ENCODE data around the gene WDR89.
"Not testable (repeated sequence)": the region's sequence is repeated elsewhere in the genome, so short reads cannot be mapped to it uniquely, and the experiment has no call there.

The WDR89 gene

GRCh38 chr14:63642656-63643382, 1.1 kb upstream of the WDR89 start:
- DNase-seq (ENCODE audit: low spot score), result no peak
- TF ChIP-seq, protein P1, sequence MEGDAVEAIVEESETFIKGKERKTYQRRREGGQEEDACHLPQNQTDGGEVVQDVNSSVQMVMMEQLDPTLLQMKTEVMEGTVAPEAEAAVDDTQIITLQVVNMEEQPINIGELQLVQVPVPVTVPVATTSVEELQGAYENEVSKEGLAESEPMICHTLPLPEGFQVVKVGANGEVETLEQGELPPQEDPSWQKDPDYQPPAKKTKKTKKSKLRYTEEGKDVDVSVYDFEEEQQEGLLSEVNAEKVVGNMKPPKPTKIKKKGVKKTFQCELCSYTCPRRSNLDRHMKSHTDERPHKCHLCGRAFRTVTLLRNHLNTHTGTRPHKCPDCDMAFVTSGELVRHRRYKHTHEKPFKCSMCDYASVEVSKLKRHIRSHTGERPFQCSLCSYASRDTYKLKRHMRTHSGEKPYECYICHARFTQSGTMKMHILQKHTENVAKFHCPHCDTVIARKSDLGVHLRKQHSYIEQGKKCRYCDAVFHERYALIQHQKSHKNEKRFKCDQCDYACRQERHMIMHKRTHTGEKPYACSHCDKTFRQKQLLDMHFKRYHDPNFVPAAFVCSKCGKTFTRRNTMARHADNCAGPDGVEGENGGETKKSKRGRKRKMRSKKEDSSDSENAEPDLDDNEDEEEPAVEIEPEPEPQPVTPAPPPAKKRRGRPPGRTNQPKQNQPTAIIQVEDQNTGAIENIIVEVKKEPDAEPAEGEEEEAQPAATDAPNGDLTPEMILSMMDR (IDR thresholded peaks at IDR 0.05; ENCODE audit: extremely low read depth, insufficient read depth, missing control alignments), result no peak
- in situ Hi-C loops (cut with MboI; ENCODE audit: low pct_unique_long_range_greater_than_20kb, low sequenced_read_pairs, unreplicated experiment), result loop anchor here (25.0 kb wide), 1 partner anchor 256 kb away; no protein-coding TSS in a partner anchor

DNA sequence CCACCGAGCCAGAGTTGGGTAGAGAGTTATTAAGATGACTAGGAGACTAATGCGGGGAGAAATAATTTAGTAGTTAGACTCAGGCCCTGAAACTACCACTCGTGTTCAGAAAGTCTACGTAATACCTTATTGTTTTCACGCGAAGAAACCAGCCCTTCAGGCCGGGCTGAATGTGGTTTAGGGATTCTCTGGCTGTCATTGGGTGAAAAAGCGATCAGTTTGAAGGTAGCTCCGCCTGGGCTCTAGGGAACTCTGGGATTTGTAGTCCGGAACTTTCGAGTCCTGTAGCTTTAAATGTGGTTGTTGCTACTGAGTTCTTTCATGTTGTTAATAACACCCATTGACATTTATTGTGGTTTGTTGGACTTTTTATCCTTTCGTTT, 549 bp upstream of the WDR89 start:
- TF ChIP-seq, protein P1 (IDR thresholded peaks at IDR 0.05; ENCODE audit: extremely low read depth, insufficient read depth, missing control alignments), result no peak
- peak; percentile 77 for DNase-seq (ENCODE audit: low spot score)
- in situ Hi-C loops (cut with MboI; ENCODE audit: low pct_unique_long_range_greater_than_20kb, low sequenced_read_pairs, unreplicated experiment), result loop anchor here (25.0 kb wide), 1 partner anchor 255 kb away; no protein-coding TSS in a partner anchor

DNA sequence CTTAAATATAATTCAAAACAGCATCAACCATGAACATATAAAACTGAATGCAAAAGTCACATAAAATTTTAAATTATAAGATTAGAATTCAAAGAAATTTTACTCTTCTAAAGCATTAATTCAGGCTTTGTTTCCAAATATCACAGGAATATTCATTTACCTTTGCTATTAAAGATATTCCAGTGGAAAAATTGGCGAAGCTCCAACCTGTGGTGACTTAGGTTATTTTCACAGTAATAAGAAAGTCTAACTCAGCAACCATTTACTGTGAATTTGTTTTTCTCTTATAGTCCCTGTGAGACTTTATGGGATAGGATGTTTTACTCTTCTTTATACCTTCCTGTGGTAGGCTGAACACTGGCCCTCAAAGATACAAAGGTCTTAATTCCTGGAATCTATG, 3.2 kb downstream of the WDR89 start:
- TF ChIP-seq, protein P1 (IDR thresholded peaks at IDR 0.05; ENCODE audit: extremely low read depth, insufficient read depth, missing control alignments), result no peak
- DNase-seq (ENCODE audit: low spot score), result no peak
- in situ Hi-C loops (cut with MboI; ENCODE audit: low pct_unique_long_range_greater_than_20kb, low sequenced_read_pairs, unreplicated experiment), result loop anchor here (25.0 kb wide), 1 partner anchor 251 kb away; no protein-coding TSS in a partner anchor

GRCh38 chr14:63636094-63636635, 5.5 kb downstream of the WDR89 start:
- DNase-seq (ENCODE audit: low spot score), result not testable (repeated sequence)
- in situ Hi-C loops (cut with MboI; ENCODE audit: low pct_unique_long_range_greater_than_20kb, low sequenced_read_pairs, unreplicated experiment), result loop anchor here (25.0 kb wide), 1 partner anchor 249 kb away; no protein-coding TSS in a partner anchor

- DNase-seq (ENCODE audit: low spot score), result no peak
- in situ Hi-C loops (cut with MboI; ENCODE audit: low pct_unique_long_range_greater_than_20kb, low sequenced_read_pairs, unreplicated experiment), result loop anchor here (25.0 kb wide), 1 partner anchor 246 kb away; no protein-coding TSS in a partner anchor
- TF ChIP-seq, protein P1 (IDR thresholded peaks at IDR 0.05; ENCODE audit: extremely low read depth, insufficient read depth, missing control alignments), result peak; percentile 13
Measured at GRCh38 chr14:63633801-63634200, 7.9 kb downstream of the WDR89 start.

DNA sequence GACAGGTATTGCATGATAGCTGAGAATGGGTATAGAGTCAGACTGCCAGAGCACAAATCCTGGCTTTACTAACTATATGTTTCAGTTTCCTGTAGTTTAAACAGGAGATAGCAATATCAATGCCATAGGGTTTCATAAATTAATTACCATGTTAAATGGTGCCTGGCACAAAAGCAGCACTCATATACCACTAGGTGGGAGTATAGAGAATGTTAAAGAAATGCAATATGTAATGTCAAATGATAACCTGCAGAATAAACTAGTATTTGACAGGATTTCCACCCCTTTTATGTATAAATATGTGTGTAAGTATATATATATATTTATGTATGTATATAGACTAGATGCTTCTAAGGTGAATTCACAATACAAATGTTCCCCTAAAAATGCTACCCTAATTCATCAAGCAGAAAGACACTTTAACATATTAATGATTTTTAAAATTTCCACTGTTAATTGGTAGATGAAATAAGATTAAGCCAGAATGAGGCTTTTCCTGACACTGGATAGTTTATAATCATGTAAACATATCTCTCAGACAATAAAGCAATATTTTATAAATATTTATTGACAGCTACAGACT, 8.6 kb downstream of the WDR89 start:
- in situ Hi-C loops (cut with MboI; ENCODE audit: low pct_unique_long_range_greater_than_20kb, low sequenced_read_pairs, unreplicated experiment), result loop anchor here (25.0 kb wide), 1 partner anchor 246 kb away; no protein-coding TSS in a partner anchor
- TF ChIP-seq, protein P1 (IDR thresholded peaks at IDR 0.05; ENCODE audit: extremely low read depth, insufficient read depth, missing control alignments), result peak; percentile 59
- peak; percentile 30 for DNase-seq (ENCODE audit: low spot score)

DNA sequence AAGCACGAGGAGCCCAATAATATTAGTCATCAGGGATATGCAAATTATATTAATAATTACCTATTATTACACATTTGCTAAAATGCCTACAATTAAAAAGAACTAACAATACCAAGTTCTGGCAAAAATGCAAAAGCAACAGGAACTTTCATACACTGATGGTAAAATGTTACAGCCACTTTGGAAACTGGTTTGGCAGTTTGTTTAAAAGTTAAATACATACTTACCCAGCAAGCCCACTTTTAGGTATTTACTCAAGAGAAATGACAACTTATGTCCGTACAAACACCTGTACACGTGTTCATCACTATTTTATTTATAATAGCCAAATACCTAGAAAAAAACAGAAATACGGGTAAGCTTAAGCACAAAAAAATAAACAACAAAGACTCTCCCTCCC, 17.0 kb downstream of the WDR89 start:
- TF ChIP-seq, protein P1 (IDR thresholded peaks at IDR 0.05; ENCODE audit: extremely low read depth, insufficient read depth, missing control alignments), result no peak
- no peak for DNase-seq (ENCODE audit: low spot score)
- in situ Hi-C loops (cut with MboI; ENCODE audit: low pct_unique_long_range_greater_than_20kb, low sequenced_read_pairs, unreplicated experiment), result loop anchor here (25.0 kb wide), 1 partner anchor 237 kb away; no protein-coding TSS in a partner anchor
